K562 (cell line): ENCODE data around the gene MFAP1. TPM values are rescaled to one million over a fixed set of nuclear protein-coding genes. Genes with fewer than 3 reads are reported as not detected.
A peak's percentile ranks its signal among the peaks of the same experiment; 100 is the strongest.

ENCODE experiments used
- BHLHE40 ChIP-seq: IDR thresholded peaks from 2 replicates; pipeline ENCODE4 v1.6.1; 2011; ENCODE audit warnings: low read length, improper control_type of control experiment
- CREM ChIP-seq: IDR thresholded peaks from 2 replicates; pipeline ENCODE4 v1.6.1; 2014; ENCODE audit warnings: antibody characterized with exemption, low read depth
- HSF4 ChIP-seq: fragments of 250-450 bp; sonication (Bioruptor Pico); IDR thresholded peaks from 2 replicates; pipeline ENCODE4 v2.1.2; 2022; ENCODE audit warnings: mild to moderate bottlenecking, moderate library complexity, borderline replicate concordance
- KDM5B ChIP-seq: fragments of 200-600 bp; sonication (generic); IDR thresholded peaks from 2 replicates; pipeline ENCODE4 v1.6.1; 2012; ENCODE audit warnings: low read depth, mild to moderate bottlenecking, moderate library complexity, low read length, control low read depth, inconsistent platforms; ENCODE audit not compliant: insufficient replicate concordance
- MTA3 ChIP-seq: fragments of 450-650 bp; formaldehyde crosslinking; IDR thresholded peaks from 2 replicates; pipeline ENCODE4 v1.6.1; 2017; ENCODE audit warnings: mild to moderate bottlenecking, borderline replicate concordance
- PML ChIP-seq: IDR thresholded peaks from 2 replicates; pipeline ENCODE4 v1.6.1; 2012; ENCODE audit warnings: low read length, inconsistent platforms
- RBFOX2 ChIP-seq: fragments of 200-400 bp; formaldehyde crosslinking; IDR thresholded peaks from 2 replicates; pipeline ENCODE4 v1.6.1; 2017; ENCODE audit warnings: low read depth, mild to moderate bottlenecking, low read length, moderate library complexity
- RFX1 ChIP-seq: fragments of 450-650 bp; IDR thresholded peaks from 2 replicates; pipeline ENCODE4 v1.6.1; 2016; ENCODE audit warnings: mild to moderate bottlenecking, moderate library complexity
- SUPT5H ChIP-seq: fragments of 450-650 bp; IDR thresholded peaks from 2 replicates; pipeline ENCODE4 v1.6.1; 2016
- ZFX ChIP-seq: sonication (generic); formaldehyde crosslinking; IDR thresholded peaks from 2 replicates; pipeline ENCODE4 v1.8.0; 2022; ENCODE audit warnings: mild to moderate bottlenecking, missing genetic modification reagents, moderate library complexity
- polyA plus RNA-seq, 8 experiments: library from polyadenylated mRNA; depleted of rRNA in 4 of 8; stranded (reverse) in 5 of 8; unstranded in 3 of 8; fragments of >200 nt; fragmentation: Nextera tagmentation in 2 of 8; fragmentation: Illumina TruSeq in 1 of 8; extraction: Ambion mirVana in 2 of 8; extraction: Trizol in 1 of 8; gene quantifications; 2 replicates each; pipeline versions ENCODE4 v1.2.1 to v1.2.3, GENCODE V29; 2011 to 2014; ENCODE audit warnings: inconsistent platforms in 1 of 8, missing spikeins in 1 of 8
- total RNA-seq, 7 experiments: library from RNA; depleted of rRNA in 6 of 7; stranded (reverse); fragments of >200 nt in 6 of 7; fragmentation: Illumina TruSeq in 2 of 7; extraction: Trizol in 2 of 7; gene quantifications; 2 replicates each; pipeline versions ENCODE4 v1.2.1 to v1.2.3, GENCODE V29; 2011 to 2021; ENCODE audit warnings: low replicate concordance in 1 of 7
- TF ChIP-seq, protein P1 (sequence below), 2 experiments: fragments of 150-350 bp in 1 of 2; IDR thresholded peaks; 2 replicates each; pipeline ENCODE4 v1.6.1; 2012 to 2016; ENCODE audit warnings: low read depth in 2 of 2, low read length in 2 of 2, mild to moderate bottlenecking in 1 of 2, moderate library complexity in 1 of 2
- TF ChIP-seq, protein P2 (sequence below), 2 experiments: fragments of 450-650 bp; conservative IDR thresholded peaks; 2 replicates each; pipeline ENCODE4 v1.6.1; 2017; ENCODE audit warnings: mild to moderate bottlenecking in 2 of 2, moderate library complexity in 2 of 2

The MFAP1 gene
- total and polyA plus RNA-seq, 9 of the 15 experiments (the other 6 are each of a cell fraction or from before 2014, with no cell fraction given): 34.9 to 64.1 (median 48.2) TPM

DNA sequence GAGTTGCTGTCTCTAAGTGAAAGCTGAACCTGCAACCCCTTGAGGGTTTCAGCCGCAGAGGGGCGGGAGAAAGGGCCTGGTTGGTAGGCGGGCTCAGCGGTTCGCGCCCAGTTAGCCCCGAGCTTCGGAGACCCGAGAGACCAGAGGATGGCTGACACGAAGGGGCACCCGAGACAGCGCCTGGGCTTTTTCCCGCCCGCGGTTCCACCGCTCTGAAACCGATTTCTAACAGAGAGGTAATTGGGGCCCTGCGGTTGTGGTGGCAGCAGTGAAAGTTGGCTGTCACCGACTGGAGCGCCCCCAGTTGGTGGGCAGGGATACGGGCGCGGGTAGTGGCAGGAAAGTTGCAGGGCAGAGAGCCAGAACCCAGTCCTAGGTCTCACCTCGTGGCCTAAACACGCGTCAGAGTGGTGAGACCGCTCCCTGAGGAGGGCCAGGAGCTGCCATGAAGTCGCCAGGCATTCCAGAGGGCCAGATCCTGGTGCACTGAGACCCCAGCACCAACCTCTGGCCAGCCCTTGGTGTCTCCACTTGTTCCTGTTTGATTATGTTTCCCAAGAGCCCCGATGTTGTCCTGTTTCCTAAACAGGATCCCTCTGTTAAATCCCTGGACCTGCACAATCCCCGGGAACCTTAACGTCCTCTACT is 47.1 kb downstream of the MFAP1 start (continued):
- TF ChIP-seq, protein P1, sequence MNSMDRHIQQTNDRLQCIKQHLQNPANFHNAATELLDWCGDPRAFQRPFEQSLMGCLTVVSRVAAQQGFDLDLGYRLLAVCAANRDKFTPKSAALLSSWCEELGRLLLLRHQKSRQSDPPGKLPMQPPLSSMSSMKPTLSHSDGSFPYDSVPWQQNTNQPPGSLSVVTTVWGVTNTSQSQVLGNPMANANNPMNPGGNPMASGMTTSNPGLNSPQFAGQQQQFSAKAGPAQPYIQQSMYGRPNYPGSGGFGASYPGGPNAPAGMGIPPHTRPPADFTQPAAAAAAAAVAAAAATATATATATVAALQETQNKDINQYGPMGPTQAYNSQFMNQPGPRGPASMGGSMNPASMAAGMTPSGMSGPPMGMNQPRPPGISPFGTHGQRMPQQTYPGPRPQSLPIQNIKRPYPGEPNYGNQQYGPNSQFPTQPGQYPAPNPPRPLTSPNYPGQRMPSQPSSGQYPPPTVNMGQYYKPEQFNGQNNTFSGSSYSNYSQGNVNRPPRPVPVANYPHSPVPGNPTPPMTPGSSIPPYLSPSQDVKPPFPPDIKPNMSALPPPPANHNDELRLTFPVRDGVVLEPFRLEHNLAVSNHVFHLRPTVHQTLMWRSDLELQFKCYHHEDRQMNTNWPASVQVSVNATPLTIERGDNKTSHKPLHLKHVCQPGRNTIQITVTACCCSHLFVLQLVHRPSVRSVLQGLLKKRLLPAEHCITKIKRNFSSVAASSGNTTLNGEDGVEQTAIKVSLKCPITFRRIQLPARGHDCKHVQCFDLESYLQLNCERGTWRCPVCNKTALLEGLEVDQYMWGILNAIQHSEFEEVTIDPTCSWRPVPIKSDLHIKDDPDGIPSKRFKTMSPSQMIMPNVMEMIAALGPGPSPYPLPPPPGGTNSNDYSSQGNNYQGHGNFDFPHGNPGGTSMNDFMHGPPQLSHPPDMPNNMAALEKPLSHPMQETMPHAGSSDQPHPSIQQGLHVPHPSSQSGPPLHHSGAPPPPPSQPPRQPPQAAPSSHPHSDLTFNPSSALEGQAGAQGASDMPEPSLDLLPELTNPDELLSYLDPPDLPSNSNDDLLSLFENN (IDR thresholded peaks at IDR 0.05; ENCODE audit: low read depth in 2 of 2, low read length in 2 of 2): no peak
- TF ChIP-seq HSF4 (CRISPR knock-in tag) (no peak), RFX1 (peak; percentile 15; the same call in 1 of the 2 replicates), RBFOX2 (peak; percentile 73), BHLHE40 (no peak), MTA3 (peak; percentile 48; the same call in 1 of the 2 replicates), CREM (0 out of 2 replicates have a peak, but pooled peaks have one; percentile 31), ZFX (CRISPR knock-in tag) (peak; percentile 60; the same call in 1 of the 2 replicates), PML (0 out of 2 replicates have a peak, but pooled peaks have one; percentile 41), SUPT5H (no peak), KDM5B (peak; percentile 48)
- TF ChIP-seq, protein P2, sequence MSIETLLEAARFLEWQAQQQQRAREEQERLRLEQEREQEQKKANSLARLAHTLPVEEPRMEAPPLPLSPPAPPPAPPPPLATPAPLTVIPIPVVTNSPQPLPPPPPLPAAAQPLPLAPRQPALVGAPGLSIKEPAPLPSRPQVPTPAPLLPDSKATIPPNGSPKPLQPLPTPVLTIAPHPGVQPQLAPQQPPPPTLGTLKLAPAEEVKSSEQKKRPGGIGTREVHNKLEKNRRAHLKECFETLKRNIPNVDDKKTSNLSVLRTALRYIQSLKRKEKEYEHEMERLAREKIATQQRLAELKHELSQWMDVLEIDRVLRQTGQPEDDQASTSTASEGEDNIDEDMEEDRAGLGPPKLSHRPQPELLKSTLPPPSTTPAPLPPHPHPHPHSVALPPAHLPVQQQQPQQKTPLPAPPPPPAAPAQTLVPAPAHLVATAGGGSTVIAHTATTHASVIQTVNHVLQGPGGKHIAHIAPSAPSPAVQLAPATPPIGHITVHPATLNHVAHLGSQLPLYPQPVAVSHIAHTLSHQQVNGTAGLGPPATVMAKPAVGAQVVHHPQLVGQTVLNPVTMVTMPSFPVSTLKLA (conservative IDR thresholded peaks at IDR 0.05): peak in 1 of 2 experiments; percentile 34; a peak in 1 of 4 replicates
